PC-9 (cell line): ENCODE data around the gene PARS2.

Experiments used
- CTCF ChIP-seq: fragments of 200-600 bp; sonication (generic); conservative IDR thresholded peaks from 2 replicates; pipeline ENCODE4 v1.6.1; 2017; ENCODE audit warnings: mixed run types, antibody characterized with exemption, mild to moderate bottlenecking, moderate library complexity
- EZH2 ChIP-seq: fragments of 200-600 bp; sonication (generic); IDR thresholded peaks from 2 replicates; pipeline ENCODE4 v1.8.0; 2017; ENCODE audit warnings: antibody characterized with exemption, low read depth

- TF ChIP-seq CTCF (no peak), EZH2 (no peak)
These were observed 53.5 kb downstream of the PARS2 start for GRCh38 chr1:54710841-54711240.
